ENCODE data around the gene LYSMD2. TPM values are rescaled to one million over a fixed set of nuclear protein-coding genes. Genes with fewer than 3 reads are reported as not detected.
A peak's percentile ranks its signal among the peaks of the same experiment; 100 is the strongest.

LYSMD2 gene
- polyA plus RNA-seq, 1 of the 3 experiments (the other 2 are of a cell fraction), result 10.3 TPM

DNA sequence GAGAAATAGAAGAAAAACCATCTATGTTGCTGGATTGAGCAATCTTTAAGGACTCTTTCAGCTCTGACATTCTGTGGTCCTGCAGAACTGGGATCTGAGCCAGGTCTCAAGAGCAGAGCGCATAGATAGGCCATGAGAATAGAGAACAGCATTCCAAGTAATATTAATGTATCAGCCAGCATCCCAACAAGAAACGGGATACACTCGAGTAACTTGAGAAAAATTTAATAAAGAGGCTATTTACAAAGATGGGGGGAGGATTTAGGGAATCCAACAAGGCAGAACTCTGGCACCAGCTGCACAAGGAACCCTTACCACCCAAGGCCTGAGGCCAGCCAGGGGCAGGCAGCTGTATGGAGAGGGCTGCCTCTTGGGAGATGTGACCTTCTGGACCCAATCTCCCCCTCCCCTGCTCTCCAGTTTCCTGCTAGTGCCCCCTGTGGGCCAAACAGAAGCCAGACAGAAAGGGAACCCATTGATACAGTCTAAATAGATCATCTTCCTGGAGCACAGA, 22.2 kb upstream of the LYSMD2 start (continued):
- TF ChIP-seq IRF3 (IDR thresholded peaks at IDR 0.05; ENCODE audit: low read depth, low read length) (no peak), GATA2 (CRISPR knock-in tag; IDR thresholded peaks at IDR 0.05) (no peak), RXRA (IDR thresholded peaks at IDR 0.05; ENCODE audit: borderline replicate concordance, low read depth) (peak; percentile 39; the same call in 1 of the 2 replicates), MXI1 (IDR thresholded peaks at IDR 0.05; ENCODE audit: low read depth, low read length) (no peak), POLR2AphosphoS5 (IDR thresholded peaks at IDR 0.05; ENCODE audit: low read depth, low read length) (peak; percentile 43; the same call in 1 of the 2 replicates)
- TF ChIP-seq, protein P1, sequence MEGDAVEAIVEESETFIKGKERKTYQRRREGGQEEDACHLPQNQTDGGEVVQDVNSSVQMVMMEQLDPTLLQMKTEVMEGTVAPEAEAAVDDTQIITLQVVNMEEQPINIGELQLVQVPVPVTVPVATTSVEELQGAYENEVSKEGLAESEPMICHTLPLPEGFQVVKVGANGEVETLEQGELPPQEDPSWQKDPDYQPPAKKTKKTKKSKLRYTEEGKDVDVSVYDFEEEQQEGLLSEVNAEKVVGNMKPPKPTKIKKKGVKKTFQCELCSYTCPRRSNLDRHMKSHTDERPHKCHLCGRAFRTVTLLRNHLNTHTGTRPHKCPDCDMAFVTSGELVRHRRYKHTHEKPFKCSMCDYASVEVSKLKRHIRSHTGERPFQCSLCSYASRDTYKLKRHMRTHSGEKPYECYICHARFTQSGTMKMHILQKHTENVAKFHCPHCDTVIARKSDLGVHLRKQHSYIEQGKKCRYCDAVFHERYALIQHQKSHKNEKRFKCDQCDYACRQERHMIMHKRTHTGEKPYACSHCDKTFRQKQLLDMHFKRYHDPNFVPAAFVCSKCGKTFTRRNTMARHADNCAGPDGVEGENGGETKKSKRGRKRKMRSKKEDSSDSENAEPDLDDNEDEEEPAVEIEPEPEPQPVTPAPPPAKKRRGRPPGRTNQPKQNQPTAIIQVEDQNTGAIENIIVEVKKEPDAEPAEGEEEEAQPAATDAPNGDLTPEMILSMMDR (IDR thresholded peaks at IDR 0.05), result peak; percentile 66
- TF ChIP-seq, protein P2, sequence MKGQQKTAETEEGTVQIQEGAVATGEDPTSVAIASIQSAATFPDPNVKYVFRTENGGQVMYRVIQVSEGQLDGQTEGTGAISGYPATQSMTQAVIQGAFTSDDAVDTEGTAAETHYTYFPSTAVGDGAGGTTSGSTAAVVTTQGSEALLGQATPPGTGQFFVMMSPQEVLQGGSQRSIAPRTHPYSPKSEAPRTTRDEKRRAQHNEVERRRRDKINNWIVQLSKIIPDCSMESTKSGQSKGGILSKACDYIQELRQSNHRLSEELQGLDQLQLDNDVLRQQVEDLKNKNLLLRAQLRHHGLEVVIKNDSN (IDR thresholded peaks at IDR 0.05; ENCODE audit: borderline replicate concordance, low read depth), result no peak

- 4% methylated on average over 1 of the region's 1 CpG for WGBS (ENCODE audit: low lambda C conversion rate)
- peak overlapping the region; percentile 80 to 82 for H3K27ac ChIP-seq (ENCODE audit: low read depth in 2 of 2, low read length in 1 of 2)
- peaks cover 21% of the 10 kb centered on the region for H3F3A ChIP-seq (replicated peaks; ENCODE audit: insufficient read depth)
- no peak overlapping the region for H2AFZ ChIP-seq (ENCODE audit: low read depth)
- CTCF ChIA-PET, result interaction anchor here (3.9 to 5.4 kb wide), 2 partner anchors 18 to 22 kb away, joined by 17 to 51 read pairs; partner anchors contain the start of gene LYSMD2
- no peak overlapping the region for H3K4me3 ChIP-seq (ENCODE audit: low read depth in 2 of 2, low read length in 1 of 2)
- H3K36me3 ChIP-seq (replicated peaks in 1 of 2; ENCODE audit: control insufficient read depth in 1 of 2, insufficient read depth in 2 of 2, low read length in 1 of 2), result no peaks in the 10 kb centered on the region
- H3K4me2 ChIP-seq, result peak overlapping the region; percentile 64
- peaks cover 5% of the 10 kb centered on the region; the same call in 1 of the 2 replicates for H4K20me1 ChIP-seq (ENCODE audit: insufficient read depth)
- peaks cover 18% of the 10 kb centered on the region; the same call in 1 of the 2 replicates for H3K79me2 ChIP-seq (ENCODE audit: insufficient read depth)
- no peaks in the 10 kb centered on the region for H3K9me3 ChIP-seq
- no peaks in the 10 kb centered on the region for H3K27me3 ChIP-seq (ENCODE audit: insufficient read depth)
- no peaks in the 10 kb centered on the region for H3K9me2 ChIP-seq
- H3K9ac ChIP-seq, result no peak overlapping the region; the same call in 1 of the 2 replicates
- DNase-seq, result peak; percentile 70
- peaks cover 11 to 18% of the 10 kb centered on the region in 2 experiments for H3K4me1 ChIP-seq (ENCODE audit: control insufficient read depth in 1 of 2, insufficient read depth in 2 of 2, low read depth in 1 of 2, low read length in 1 of 2)
- POLR2A ChIA-PET, result interaction anchor here (1.1 kb wide), 1 partner anchor 9 kb away, joined by 3 read pairs; no protein-coding TSS in a partner anchor
- TF ChIP-seq SIN3A (IDR thresholded peaks at IDR 0.05; ENCODE audit: borderline replicate concordance, low read depth, low read length) (0 out of 2 replicates have a peak, but pooled peaks have one; percentile 9), RFX5 (IDR thresholded peaks at IDR 0.05; ENCODE audit: low read length) (no peak), CHD2 (IDR thresholded peaks at IDR 0.05; ENCODE audit: low read length, partially characterized antibody) (no peak), MAX (IDR thresholded peaks at IDR 0.05; ENCODE audit: low read depth) (0 out of 2 replicates have a peak, but pooled peaks have one; percentile 50), FOSL2 (IDR thresholded peaks at IDR 0.05; ENCODE audit: borderline replicate concordance, low read depth) (peak; percentile 29; the same call in 1 of the 2 replicates), TAF1 (IDR thresholded peaks at IDR 0.05; ENCODE audit: borderline replicate concordance, low read depth, low read length) (no peak), MEF2A (IDR thresholded peaks at IDR 0.05; ENCODE audit: borderline replicate concordance, low read depth) (no peak), POLR2AphosphoS5 (IDR thresholded peaks at IDR 0.05; ENCODE audit: low read depth, low read length) (peak; percentile 14; the same call in 1 of the 2 replicates), JUND (IDR thresholded peaks at IDR 0.05) (no peak), IRF3 (IDR thresholded peaks at IDR 0.05; ENCODE audit: low read depth, low read length) (no peak), ZBTB33 (IDR thresholded peaks at IDR 0.05; ENCODE audit: borderline replicate concordance, low read depth) (no peak), ELF1 (IDR thresholded peaks at IDR 0.05) (no peak), RAD21 (IDR thresholded peaks at IDR 0.05; ENCODE audit: low read length) (no peak), RXRA (IDR thresholded peaks at IDR 0.05; ENCODE audit: borderline replicate concordance, low read depth) (no peak), TEAD4 (IDR thresholded peaks at IDR 0.05; ENCODE audit: borderline replicate concordance, insufficient read depth) (no peak)
- TF ChIP-seq, protein P2 (IDR thresholded peaks at IDR 0.05; ENCODE audit: borderline replicate concordance, low read depth), result no peak
- TF ChIP-seq, protein P3, sequence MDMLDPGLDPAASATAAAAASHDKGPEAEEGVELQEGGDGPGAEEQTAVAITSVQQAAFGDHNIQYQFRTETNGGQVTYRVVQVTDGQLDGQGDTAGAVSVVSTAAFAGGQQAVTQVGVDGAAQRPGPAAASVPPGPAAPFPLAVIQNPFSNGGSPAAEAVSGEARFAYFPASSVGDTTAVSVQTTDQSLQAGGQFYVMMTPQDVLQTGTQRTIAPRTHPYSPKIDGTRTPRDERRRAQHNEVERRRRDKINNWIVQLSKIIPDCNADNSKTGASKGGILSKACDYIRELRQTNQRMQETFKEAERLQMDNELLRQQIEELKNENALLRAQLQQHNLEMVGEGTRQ (IDR thresholded peaks at IDR 0.05; ENCODE audit: borderline replicate concordance, low read depth, low read length), result no peak
These were observed 21.2 kb upstream of the LYSMD2 start for GRCh38 chr15:51758645-51759044.
